ENCODE measurements around the gene LTA.
A peak's percentile ranks its signal among the peaks of the same experiment; 100 is the strongest.

The LTA gene

GRCh38 chr6:31541658-31542521, 30.2 kb upstream of the LTA start, which contains the start of gene DDX39B:
TSS of gene DDX39B (minus strand) at chr6:31542003. CDS start at chr6:31540532, 1,471 bp downstream.
- DNase-seq, result peak; percentile 98

DNA sequence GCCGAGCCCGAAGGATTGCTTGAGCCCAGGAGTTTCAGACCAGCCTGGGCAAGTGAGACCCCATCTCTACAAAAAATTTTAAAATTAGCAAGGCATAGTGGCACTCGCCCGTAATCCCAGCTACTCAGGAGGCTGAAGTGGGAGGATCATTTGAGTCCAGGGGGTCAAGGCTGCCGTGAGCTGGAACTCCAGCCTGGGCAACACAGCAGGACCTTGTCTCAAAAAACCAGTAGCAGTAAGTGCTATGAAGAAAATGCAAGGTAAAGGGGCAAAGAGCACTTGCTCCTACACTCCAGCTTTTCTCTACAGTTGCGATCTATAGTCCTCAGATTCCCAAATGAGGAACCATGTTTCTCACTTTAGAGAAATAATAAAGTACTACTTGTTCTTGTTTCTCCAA, 28.4 kb upstream of the LTA start:
- DNase-seq, result no peak

DNA sequence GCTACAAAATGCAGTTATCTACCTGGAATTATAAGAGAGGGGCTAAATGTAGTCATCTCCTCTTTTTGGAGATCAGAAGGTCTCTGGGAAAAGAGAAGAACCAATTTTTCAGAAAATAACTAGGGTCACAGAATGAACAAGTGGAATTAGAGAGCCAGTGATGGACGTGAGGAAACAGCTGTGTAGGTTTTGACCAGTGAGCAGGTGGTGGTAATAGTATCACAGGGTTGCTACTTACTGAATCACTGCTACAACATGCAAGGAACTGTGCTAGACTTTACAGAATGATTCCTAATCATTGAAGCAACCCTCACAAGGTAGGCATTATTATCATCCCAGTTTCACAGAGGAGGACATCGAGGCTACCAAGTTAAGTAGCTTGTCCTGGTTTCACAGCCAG, 27.4 kb upstream of the LTA start:
- DNase-seq, result no peak

- no peak for DNase-seq
Measured at GRCh38 chr6:31545291-31545690, 26.8 kb upstream of the LTA start.

GRCh38 chr6:31546339-31546957, 25.6 kb upstream of the LTA start, which contains the start of gene ATP6V1G2:
TSS of gene ATP6V1G2 (minus strand) at chr6:31546608. CDS start at chr6:31546559, 49 bp downstream.
- peak; percentile 90 for DNase-seq

DNA sequence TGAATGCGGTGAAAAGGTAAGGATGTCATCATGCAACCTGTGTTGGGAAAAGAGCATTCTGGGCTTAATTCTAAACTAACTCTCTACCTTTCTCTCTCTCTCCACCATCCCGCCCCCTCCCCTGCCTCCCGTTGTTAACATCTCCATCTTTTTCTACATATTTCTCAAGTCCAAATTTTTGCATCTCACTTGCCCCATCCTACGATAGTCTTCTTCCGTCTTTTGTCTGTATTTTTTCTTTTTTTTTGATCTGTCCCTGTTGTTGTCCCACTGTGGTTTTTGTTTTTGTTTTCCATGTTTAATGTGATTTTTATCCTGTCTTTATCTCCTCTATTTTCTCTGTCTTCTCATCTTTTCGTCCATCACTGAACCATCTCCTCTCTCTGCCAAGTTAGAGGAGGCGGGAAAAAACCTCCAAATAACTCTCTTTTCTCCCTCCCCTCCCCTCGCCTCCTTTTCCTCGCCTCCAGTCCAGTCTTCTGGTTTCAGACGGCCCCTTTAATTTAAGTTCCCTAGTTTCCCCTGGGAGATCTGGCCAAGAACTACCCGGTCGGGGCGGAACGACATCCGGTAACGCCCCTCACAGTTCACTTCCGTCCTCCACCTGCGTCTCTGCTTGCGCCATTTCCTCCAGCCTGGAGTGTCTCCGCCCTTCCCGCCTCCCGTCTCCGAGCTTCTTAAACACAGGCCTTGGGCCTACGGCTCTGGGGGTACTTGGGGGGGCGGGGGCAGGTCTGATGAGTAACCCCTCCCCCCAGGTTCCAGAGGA, 24.9 kb upstream of the LTA start, which contains the start of gene NFKBIL1:
Gene NFKBIL1, plus strand, starts transcription at position 651 of the 769 bp plus-strand sequence. Its CDS starts 87 bp downstream, at position 738.
- DNase-seq, result peak; percentile 98

DNA sequence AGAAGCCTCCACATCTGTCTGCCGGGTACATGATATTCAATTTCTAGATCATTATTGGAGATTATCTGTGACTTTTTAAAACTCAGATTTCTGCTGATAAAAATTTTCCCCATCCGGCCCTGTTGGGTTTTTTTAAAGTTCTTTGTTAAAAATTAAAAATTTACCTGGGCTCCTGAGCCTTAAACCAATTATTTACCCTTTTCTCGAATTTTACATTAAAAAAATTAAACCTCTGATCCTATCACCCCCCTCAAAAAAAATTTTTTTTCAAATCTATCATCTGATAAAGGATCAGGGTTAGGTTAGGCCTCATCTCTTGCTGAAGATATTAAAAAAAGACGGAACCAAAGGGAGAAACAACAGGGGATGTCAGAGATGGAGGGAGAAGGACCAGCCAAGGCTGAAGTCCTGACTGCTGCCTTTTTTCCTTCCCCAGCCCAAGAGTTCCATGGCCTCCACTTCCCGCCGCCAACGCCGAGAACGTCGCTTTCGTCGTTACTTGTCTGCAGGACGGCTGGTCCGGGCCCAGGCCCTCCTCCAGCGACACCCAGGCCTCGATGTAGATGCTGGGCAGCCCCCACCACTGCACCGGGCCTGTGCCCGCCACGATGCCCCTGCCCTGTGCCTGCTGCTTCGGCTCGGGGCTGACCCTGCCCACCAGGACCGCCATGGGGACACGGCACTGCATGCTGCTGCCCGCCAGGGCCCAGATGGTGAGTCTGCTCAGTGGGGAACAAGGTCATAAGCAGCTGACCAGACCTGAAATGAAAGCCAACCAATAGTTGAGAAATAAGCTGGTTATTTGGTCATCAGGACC, 24.2 kb upstream of the LTA start:
- no peak for DNase-seq

- no peak for DNase-seq
Measured at GRCh38 chr6:31548544-31548873, 23.6 kb upstream of the LTA start.

DNA sequence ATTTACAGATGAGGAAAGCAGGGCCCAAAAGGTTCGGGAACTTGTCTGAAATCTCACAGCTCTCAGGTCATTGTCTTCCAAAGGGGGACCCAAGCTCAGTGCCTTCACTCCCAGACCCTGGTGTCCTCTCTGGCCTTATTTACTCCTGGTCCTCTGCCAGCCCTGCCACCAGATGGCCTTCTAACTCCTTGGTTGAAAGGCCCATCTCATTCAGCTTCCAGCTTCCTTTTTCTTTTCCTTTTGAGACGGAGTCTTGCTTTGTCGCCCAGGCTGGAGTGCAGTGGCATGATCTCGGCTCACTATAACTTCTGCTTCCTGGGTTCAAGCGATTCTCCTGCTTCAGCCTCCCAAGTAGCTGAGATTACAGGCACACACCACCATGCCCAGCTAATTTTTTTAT, 20.7 kb upstream of the LTA start:
- peak; percentile 41 for DNase-seq

DNA sequence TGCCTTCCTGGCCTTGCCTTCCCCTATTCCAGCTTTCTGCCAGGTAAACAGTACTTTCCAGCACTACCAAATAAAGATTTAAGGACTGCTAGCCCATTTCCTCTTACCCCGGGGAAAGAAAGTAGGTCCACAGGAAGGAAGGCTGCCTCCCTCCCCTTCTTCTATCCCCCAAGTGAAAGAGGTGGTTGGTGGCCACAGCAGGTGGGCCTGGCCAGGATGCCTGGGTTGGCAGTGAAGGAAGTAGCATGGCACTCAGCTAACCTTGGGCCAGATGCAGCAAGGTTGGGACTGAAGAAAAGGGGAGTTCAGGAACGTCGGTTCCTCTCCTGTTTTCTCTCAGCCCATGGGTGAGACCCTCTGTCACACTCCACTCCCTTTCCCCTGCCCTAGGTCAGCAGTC, 15.8 kb upstream of the LTA start:
- DNase-seq, result no peak

GRCh38 chr6:31557443-31558317, 14.4 kb upstream of the LTA start:
- DNase-seq, result no peak

DNA sequence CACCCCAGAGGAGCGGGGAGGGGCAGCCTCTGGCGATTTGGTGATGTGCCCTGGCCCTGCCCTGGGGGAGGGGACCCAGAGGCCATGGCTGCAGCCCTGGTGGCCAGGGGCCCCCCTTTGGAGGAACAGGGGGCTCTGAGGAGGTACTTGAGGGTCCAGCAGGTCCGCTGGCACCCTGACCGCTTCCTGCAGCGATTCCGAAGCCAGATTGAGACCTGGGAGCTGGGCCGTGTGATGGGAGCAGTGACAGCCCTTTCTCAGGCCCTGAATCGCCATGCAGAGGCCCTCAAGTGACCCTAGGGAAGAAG, 13.8 kb upstream of the LTA start:
- DNase-seq, result no peak

- no peak for DNase-seq
Measured at GRCh38 chr6:31558631-31559500, 13.2 kb upstream of the LTA start.

- no peak for DNase-seq
Measured at GRCh38 chr6:31559606-31559957, 12.5 kb upstream of the LTA start.

GRCh38 chr6:31559958-31560696, 12.0 kb upstream of the LTA start:
- DNase-seq, result peak; percentile 72

- no peak for DNase-seq
Measured at GRCh38 chr6:31560697-31561058, 11.4 kb upstream of the LTA start.

GRCh38 chr6:31567531-31568370, 4.3 kb upstream of the LTA start:
- no peak for DNase-seq

GRCh38 chr6:31568537-31568961, 3.5 kb upstream of the LTA start:
- no peak for DNase-seq
